HG03521 (cell line): ENCODE results near the gene MAP1LC3A.
"Not testable (repeated sequence)": the region's sequence is repeated elsewhere in the genome, so short reads cannot be mapped to it uniquely, and the experiment has no call there.

Experiments used
- ATAC-seq: cut with Tn5 transposase; IDR thresholded peaks from one replicate; pipeline ENCODE4 v1.9.1; 2021; ENCODE audit warnings: mild to moderate bottlenecking, moderate library complexity; ENCODE audit not compliant: unreplicated experiment

The MAP1LC3A gene

DNA sequence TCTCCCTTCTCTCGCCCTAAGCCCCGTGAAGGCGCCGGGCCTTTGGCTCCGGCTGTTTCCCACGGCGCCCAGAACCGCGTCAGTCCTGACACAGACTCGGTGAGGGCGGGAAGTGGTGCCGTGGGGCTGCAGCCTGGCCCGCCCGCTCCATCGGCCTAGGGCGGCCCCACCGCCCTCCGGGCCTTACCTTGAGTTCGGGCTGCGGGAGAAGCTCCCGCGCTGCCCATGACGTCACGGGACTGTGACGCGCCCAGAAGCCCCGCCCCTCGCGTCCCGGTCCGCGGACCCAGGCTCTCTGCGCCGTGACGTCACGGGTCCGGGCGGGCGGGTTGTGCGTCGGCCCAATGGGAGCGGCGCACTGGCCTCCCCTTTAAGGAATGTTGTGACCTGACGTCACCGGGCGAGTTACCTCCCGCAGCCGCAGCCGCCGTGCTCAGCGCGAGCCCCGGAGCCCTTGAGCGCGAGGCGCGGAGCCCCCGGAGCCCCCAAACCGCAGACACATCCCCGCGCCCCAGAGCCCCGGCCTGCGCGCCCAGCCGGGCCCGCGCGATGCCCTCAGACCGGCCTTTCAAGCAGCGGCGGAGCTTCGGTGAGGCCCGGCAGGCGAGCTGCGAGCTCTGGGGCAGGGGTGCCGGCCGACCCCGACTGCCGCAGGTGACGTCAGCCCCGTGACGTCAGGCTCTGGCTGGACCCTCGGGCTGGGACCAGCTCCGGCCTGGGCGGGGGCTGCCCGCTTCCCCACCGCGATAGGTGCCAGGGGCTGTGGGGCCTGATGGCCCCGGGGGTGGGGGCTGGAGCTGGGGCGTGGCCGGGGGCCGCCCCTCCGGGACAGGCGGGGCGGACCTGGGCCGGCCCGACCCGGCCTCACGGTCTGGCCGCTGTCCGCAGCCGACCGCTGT is at the start of gene MAP1LC3A:
Gene MAP1LC3A (plus strand): TSS at position 399 of the 899 bp plus-strand sequence. CDS start 151 bp downstream, at position 550.
- peak; percentile 60 for ATAC-seq

DNA sequence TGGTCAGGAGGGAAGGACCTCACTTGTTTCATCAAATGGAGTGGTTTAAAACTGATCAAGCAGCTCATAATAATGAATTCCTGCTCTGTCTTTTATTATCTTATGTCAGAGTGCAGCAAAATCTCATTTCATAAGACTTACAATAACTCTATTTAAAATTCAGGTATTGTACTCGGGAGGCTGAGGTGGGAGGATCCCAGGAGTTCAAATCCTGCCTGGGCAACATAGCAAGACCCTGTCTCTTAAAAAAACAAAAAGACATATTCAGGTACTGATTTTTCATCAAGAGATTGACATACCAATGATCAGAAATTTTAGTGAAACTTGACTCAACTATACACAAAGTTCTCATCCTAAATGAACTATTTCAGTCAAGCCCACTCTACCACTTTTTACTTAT is 47.9 kb upstream of the MAP1LC3A start:
- no peak for ATAC-seq

DNA sequence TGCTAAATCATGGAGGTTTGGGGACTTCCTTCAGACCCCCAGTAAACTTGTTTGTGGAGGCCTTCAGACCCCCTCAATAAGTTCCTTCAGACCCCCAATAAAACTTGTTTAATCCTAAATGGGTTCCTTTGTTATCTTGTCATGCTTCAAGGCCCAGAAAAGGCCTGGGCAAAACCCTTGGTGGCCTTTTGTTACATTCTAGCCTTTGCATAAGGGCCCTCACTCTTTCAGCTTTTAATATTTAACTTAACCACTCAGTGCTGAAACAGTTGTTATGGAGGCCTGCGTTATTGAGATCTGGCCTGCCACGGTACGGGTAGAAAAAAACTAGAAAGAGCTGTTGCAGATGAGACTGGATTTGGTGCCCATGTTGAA is 46.6 kb upstream of the MAP1LC3A start:
- ATAC-seq: no peak

DNA sequence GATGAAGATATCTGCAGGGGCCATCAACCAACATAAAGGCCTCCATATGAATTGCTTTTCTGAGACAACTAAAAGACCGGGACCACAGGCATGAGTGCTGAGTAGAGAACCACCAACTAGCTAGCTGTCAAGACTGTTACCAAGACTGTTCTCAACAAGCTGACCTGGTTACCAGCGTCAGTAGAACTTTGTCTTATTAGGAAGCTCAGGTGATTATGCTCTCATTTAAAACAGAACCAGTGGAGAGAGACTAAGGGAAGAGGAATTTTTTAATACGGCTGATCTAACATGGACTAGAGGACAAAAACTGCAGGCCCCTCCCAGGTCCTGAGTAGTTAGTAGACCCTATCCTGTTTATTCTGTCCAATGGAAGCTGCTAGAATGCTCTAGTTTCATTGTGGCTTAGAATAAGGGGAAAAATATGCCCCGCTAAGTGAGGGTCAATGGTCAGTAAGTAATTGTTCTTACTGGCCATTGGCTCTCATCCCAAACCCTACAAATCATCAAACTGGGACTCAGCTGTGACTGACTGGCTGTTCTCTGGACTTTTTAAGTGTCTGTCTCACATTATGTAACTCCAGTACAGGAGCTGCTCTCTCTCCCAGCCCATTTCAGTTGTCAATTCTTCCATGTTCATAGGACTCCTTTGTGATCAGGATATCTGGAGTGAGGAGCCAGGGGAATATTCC is 46.1 kb upstream of the MAP1LC3A start:
- ATAC-seq: no peak

DNA sequence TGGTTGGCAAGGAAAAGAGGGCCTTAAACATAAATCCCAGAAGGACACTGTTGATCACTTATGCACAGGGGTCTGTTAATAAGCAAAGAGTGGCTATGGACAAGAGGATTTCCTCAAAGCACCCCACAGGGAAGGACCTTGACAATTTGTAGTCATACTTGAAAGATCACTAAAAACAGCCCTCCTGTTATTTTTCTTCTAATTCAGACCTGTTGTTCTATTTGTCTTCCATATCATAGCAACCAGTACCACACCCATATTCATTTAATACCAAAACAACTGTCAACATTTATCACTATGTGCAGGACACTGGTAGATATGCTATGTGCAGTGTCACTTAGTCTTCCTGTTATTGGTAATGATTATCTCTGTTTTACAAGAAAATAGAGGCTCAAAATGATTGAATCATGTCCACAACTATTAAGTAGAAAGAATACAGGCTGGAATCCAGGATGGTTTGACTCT is 45.5 kb upstream of the MAP1LC3A start:
- no peak for ATAC-seq

DNA sequence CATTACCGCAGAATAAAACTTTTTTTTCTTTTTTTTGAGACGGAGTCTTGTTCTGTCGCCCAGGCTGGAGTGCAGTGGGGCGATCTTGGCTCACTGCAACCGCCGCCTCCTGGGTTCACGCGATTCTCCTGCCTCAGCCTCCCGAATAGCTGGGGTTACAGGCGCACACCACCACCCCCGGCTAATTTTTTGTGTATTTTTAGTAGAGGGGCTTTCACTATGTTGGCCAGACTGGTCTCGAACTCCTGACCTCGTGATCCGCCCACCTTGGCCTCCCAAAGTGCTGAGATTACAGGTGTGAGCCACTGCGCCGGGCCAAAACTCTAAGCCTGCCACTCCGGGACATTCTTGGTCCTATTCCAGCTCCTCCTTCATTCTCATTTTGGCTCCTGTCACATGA is 44.5 kb upstream of the MAP1LC3A start:
- ATAC-seq: not testable (repeated sequence)

DNA sequence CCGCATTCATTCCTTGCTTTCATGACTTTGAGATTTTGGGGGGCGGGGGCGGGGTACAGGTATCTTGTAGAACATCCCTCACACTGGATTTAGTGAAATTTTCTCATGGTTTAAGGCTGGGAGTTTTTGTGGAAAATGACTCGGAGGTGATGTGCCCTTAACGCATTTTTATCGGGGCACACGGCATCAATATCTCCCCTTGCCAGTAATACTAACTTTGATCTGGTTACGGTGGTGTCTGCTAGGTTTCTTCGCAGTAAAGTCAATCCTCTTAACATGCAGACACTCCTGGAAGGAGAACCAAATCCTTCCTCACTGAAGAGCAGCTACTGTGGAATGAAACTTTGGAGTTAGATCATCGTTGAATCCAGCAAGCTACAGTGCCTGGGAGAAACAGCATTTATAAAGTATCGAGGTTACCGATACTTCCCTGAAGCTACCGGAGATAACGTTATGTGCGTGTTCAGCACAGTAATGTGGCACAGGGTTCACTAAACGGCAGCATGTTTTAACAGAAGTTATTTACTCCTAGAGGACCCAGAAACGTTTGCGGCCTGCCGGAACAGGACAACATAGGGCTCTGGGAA is 43.5 kb upstream of the MAP1LC3A start:
- ATAC-seq: no peak

DNA sequence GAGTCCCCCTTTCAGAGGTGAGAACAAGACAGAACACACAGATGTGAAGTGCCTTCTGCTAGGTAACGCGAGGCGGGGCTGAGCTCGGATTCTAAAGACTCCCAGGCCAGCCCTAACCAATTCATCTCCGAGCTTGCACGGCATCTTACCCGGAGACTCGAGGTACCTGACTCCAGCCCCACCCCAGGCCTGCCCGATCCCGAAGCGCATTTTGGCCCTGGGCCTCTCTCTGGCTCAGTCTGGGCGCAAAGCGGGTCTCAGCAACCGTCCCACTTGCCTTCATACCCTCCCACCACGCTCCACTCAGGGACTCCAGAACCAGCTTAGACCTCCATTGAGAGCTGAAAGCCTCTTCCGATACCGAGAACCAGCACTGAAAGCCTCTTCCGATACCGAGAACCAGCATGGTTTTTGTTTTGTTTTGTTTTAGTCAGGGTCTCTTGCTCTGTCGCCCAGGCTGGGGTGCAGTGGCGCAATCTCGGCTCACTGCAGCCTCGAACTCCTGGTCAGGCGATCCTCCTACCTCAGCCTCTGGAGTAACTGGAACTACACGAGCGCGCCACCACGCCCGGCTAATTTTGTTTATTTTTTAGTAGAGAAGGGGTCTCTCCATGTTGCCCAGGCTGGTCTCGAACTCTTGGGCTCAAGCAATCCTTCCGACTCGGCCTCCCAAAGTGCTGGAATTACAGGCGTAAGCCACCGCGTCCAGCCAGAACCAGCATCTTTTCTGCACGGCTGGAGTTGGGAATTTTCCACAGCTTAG is 42.9 kb upstream of the MAP1LC3A start:
- ATAC-seq: peak; percentile 42

DNA sequence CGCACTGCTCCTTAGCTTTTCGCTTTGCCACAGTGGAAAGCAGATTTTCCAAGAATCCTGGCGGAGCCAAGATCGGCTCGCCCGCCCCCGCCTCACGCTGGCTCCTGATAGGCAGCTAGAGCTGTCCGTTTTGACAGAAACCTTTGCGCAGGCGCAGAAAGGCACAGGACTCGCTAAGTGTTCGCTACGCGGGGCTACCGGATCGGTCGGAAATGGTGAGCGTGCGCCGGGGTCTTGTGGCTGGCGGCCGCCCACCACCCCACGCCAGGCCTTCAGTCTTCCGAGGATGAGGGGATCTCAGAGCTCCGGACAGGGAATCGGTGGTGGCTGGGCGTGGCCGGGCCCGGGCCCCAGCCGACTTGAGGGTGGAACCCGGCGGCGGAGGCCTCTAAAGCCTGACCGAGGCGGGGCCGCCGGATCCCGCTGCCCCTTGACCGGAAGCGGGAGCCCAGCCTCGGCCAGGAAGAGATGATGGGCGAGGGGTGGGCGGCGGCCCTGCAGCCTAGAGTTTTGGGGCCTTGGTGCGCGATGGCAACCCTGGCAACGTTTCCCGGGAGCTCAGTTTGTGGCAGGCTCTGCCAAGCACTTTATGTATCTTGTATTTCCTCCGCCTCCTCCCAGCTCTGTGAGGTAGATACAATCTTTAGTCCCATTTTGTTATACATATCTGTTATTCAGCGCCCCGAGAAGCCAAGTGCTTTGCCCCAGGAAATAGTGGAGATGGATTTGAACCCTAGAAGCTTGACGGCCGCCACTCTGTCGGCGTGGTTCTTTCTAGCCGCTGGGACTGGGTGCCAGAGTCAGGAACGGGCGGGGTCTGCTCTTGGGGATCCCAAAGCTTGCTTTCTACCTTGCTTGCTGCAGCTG is 42.0 kb upstream of the MAP1LC3A start, which contains the start of gene DYNLRB1:
Gene DYNLRB1 (plus strand): TSS at position 176 of the 867 bp plus-strand sequence. CDS start 37 bp downstream, at position 213.
- peak; percentile 72 for ATAC-seq

DNA sequence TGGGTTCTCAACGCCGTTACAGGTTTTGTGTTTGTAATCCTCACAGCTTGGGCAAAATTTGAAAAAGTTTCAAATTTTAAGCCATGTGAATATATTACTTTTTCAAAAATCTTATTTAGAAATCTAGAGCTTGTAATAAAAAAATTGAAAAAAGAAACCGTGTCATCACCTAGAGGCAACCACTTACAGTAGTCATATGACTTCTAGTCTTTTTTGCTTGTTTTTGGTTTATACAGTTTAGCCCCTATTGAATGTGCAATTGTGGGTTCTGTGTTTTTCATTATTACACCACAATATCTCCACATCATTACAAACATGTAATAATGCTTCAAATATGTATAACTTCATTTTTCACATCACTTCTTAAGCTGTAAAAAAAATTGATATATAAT is 41.4 kb upstream of the MAP1LC3A start:
- ATAC-seq: no peak

DNA sequence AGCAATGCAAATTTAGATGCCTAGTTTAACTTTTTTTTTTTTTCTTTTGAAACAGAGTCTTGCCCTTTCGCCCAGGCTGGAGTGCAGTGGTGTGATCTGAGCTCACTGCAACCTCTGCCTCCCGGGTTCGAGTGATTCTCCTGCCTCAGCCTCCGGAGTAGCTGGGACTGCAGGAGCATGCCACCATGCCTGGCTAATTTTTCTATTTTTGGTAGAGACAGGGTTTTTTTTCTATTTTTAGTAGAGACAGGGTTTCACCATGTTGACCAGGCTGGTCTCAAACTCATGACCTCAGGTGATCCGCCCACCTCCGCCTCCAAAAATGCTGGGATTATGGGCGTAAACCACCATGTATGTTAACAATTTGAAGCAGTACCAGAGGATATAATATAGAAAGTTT is 39.7 kb upstream of the MAP1LC3A start:
- not testable (repeated sequence) for ATAC-seq

DNA sequence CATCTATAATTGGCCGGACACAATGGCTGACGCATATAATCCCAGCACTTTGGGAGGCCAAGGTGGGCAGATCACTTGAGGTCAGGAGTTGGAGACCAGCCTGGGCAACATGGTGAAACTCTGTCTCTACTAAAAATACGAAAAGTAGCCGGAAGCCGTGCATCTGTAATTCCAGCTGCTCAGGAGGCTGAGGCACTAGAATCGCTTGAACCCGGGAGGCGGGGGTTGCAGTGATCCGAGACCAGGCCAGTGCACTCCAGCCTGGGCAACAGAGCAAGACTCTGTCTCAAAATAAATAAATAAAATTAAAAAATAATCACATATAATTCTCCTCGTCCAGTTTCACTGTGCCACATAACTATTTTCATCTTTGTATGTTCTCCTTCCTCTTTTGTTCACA is 38.7 kb upstream of the MAP1LC3A start:
- not testable (repeated sequence) for ATAC-seq

DNA sequence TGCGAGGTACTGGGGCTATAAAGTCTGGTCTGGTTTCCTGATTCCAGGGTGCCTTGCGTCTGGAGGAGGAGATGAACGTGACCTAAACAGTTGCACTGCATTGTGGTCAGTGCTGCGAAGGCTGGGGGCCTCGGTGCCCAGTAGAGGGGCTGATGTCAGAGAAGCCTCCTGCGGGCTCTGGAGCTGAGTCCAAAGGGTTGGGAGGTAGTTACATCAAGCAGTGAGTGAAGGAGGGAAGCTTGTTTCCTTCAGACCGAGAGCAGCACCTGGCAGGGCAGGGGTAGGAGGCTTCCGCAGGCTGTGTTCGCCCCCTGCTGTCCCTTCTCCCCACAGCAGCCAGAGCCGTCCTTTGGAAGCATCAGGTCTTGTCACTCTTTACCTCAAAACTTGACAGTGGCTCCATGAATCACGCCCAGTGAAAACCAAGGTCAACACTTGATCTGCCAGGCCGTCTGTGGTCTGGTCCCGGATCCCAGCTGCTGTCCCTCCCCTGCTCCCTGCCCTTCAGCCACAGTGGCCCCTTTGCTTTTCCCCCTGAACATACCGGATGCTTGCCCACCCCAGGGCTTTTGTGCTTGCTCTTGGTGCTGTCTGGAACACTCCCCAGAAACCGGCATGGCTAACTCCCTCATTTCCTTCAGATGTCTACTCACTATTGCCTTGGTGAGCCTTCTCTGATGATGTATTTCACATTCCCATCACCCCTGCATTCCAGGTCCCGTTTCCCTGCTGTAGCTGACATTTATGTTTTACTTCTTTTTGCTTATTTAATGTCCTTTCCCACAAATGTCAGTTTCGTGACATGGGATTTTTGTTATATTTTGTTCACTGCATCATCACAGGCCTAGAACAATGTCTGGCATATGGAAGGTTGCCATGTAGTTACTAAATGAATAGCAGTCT is 35.3 kb upstream of the MAP1LC3A start:
- no peak for ATAC-seq

DNA sequence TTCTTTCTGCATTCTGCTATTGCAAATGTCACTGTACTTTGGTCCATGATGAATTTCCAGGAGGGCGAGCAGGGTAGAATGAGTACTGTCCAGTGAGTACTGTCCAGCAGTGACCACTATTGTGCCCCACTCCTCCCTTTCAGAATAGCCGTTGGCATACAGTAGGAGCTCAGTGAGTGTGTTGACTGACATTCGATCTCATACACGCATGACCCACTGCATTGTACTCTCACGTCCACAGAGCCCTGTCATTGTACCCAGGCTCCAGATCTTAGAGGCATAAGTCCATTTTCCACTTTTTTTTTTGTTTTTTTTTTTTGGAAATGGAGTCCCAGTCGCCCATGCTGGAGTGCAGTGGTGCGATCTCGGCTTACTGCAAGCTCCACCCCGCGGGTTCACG is 34.1 kb upstream of the MAP1LC3A start:
- ATAC-seq: no peak

DNA sequence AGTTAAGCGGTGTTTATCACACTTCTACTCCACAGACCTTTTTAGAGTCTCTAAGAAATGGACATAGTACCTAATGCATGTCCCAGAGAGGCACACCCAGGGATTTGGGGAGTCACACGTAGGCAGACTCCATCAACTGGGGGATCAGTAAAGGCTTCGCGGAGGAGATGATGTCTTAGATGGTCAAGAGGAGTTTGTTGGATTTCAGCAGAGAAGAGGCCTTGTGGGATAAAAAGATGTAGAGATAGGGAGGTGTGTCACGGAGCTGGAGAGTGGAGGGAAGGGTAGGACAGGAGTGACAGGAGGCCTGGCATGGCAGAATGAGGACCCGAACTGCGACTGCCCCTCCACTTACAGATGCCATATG is 33.2 kb upstream of the MAP1LC3A start:
- no peak for ATAC-seq

DNA sequence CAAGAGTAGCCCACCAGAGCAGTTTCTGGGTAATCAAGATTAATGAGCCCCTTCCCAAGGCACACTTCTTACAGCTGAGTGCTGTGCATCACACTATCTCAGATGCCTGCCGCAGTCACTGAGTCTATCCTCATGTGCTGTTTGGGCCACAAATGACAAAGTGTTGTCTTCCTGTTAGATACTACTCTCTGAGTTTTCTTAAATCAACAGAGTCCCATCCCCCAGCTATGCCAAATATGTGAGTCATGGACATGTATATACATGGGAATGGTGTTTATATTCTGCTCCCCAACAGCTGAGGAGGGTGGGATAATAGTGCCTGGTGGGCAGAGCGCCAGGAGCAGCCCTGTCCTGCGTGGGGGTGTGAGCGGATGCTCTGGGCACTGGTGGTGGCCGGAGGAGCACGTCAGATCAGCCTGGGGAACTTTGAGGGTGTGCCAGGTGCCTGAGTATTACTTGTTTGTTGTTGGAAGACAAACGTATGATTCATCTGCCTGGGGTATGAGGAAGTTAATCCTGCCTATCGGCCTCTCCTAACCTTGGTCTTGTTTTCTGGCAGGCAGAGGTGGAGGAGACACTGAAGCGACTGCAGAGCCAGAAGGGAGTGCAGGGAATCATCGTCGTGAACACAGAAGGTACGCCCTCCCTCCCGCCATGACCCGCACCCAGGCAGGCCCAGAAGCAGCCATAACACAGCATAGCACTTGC is 32.7 kb upstream of the MAP1LC3A start:
- ATAC-seq: no peak

DNA sequence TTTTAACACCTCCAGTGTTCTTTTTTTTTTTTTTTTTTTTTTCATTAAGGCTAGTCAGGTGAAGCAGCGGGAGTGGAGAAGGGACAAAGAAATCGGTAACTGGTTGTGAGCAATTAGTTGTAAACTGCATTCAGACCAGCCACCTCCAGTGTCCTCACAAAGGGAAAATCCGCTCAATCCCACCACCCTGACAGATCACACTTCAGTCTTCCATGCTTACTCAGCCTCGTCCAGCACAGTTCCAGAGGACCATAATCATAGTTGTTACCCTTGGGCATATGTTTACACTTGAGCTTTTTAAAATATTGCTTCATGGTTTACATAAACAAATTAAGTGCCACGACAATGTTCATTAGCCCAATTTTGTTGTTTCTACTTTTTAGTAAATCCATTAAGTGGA is 32.1 kb upstream of the MAP1LC3A start:
- no peak for ATAC-seq

DNA sequence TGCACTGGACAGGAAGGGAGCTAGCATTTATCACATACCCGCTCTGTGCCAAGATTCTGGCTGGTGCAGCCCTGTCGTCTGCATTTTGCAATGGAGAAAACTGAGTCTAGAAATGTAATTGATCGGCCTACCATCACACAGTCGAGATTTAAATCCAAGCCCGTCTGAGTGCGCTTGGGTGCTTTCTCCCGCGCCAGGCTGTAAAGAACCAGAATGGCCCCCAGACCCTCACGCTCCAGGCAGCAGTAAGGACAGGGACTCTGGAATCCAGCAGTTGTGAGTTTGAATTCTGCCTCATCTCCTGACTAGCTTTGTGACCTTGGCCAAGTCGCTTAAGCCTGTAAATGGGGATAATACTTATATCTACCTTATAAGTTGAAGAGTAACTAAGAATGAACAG is 31.5 kb upstream of the MAP1LC3A start:
- no peak for ATAC-seq
